ENCODE data around the gene BANK1. TPM values are rescaled to one million over a fixed set of nuclear protein-coding genes. Genes with fewer than 3 reads are reported as not detected.

BANK1 gene
- polyA plus RNA-seq, 1 experiment: 0.40 TPM

GRCh38 chr4:102057122-102057521, 266.6 kb downstream of the BANK1 start:
- no peak for DNase-seq (ENCODE audit: low read depth)
- no peaks in the 10 kb centered on the region for H3K27me3 ChIP-seq (ENCODE audit: control insufficient read depth, insufficient read depth, low read length)
- H3K4me3 ChIP-seq (ENCODE audit: low read depth, low read length): no peak overlapping the region
- CTCF ChIA-PET: no interaction called here
- no peak for TF ChIP-seq CTCF (IDR thresholded peaks at IDR 0.05; ENCODE audit: insufficient read depth, low read depth, low read length)
- POLR2A ChIA-PET: no interaction called here
- H3K36me3 ChIP-seq (ENCODE audit: control insufficient read depth, insufficient read depth, low read length): no peaks in the 10 kb centered on the region

GRCh38 chr4:102061133-102061532, 270.6 kb downstream of the BANK1 start:
- CTCF ChIA-PET: no interaction called here

GRCh38 chr4:102064747-102065442, 274.4 kb downstream of the BANK1 start:
- DNase-seq (ENCODE audit: low read depth): no peak
- H3K4me3 ChIP-seq (ENCODE audit: low read depth, low read length): no peak overlapping the region
- no peaks in the 10 kb centered on the region for H3K36me3 ChIP-seq (ENCODE audit: control insufficient read depth, insufficient read depth, low read length)
- POLR2A ChIA-PET: no interaction called here
- TF ChIP-seq CTCF (IDR thresholded peaks at IDR 0.05; ENCODE audit: insufficient read depth, low read depth, low read length): no peak
- H3K27me3 ChIP-seq (ENCODE audit: control insufficient read depth, insufficient read depth, low read length): no peaks in the 10 kb centered on the region
- CTCF ChIA-PET: no interaction called here

More at GRCh38 chr4:102061133-102061532, 270.6 kb downstream of the BANK1 start:
- TF ChIP-seq CTCF (IDR thresholded peaks at IDR 0.05; ENCODE audit: insufficient read depth, low read depth, low read length): no peak
- Histone ChIP-seq H3K27me3 (ENCODE audit: control insufficient read depth, insufficient read depth, low read length) (no peaks in the 10 kb centered on the region), H3K4me3 (ENCODE audit: low read depth, low read length) (no peak overlapping the region), H3K36me3 (ENCODE audit: control insufficient read depth, insufficient read depth, low read length) (no peaks in the 10 kb centered on the region)
- POLR2A ChIA-PET: no interaction called here
- DNase-seq (ENCODE audit: low read depth): no peak

- no peak for TF ChIP-seq CTCF (IDR thresholded peaks at IDR 0.05; ENCODE audit: insufficient read depth, low read depth, low read length)
- POLR2A ChIA-PET: no interaction called here
These were observed 286.1 kb downstream of the BANK1 start for GRCh38 chr4:102076622-102077021.

GRCh38 chr4:102080184-102080583, 289.7 kb downstream of the BANK1 start:
- no peak for DNase-seq (ENCODE audit: low read depth)
- Histone ChIP-seq H3K27me3 (ENCODE audit: control insufficient read depth, insufficient read depth, low read length) (no peaks in the 10 kb centered on the region), H3K4me3 (ENCODE audit: low read depth, low read length) (no peak overlapping the region), H3K36me3 (ENCODE audit: control insufficient read depth, insufficient read depth, low read length) (no peaks in the 10 kb centered on the region)
- POLR2A ChIA-PET: no interaction called here
- TF ChIP-seq CTCF (IDR thresholded peaks at IDR 0.05; ENCODE audit: insufficient read depth, low read depth, low read length): no peak
- CTCF ChIA-PET: no interaction called here

More at GRCh38 chr4:102076622-102077021, 286.1 kb downstream of the BANK1 start:
- Histone ChIP-seq H3K4me3 (ENCODE audit: low read depth, low read length) (no peak overlapping the region), H3K36me3 (ENCODE audit: control insufficient read depth, insufficient read depth, low read length) (no peaks in the 10 kb centered on the region), H3K27me3 (ENCODE audit: control insufficient read depth, insufficient read depth, low read length) (no peaks in the 10 kb centered on the region)
- CTCF ChIA-PET: no interaction called here
- DNase-seq (ENCODE audit: low read depth): peak; percentile 12
